ENCODE data around the gene TCEAL1.

DNA sequence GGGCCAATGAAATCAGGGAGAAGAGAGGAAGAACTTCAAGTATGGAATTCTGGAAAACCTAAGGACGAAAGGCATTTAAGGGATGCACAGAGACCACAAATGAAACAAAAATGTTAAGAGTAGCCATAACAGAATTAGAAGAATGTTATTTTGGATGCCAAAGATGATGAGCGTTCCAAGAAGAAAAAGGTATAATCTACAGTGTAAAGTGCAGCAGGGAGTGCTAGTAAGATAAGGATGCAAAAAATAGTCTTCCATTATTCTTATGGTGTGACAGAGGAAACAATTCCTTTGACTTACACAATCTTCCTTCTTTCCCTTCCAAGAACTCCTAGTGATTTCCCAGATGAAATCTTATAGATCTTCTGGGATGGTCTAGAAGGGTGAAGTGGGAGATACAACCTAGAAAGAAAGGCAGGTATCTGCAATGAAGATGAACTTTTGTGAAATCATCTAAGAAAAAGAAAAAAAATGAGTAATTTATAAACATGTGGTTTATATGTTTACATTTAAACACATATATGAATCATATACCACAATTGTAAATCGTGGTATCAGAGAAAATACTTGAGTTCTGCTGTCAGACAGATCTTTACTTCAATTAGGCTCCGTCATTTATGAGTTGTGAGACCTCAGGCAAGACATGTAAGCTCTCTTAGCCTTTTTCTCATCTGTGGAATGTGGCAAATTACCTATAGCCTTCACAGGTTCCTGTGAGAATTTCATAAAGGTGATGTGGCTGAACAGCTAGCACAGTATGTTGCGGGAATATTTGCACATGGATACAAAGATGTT lies 49.6 kb downstream of the TCEAL1 start:
- TF ChIP-seq, protein P1, sequence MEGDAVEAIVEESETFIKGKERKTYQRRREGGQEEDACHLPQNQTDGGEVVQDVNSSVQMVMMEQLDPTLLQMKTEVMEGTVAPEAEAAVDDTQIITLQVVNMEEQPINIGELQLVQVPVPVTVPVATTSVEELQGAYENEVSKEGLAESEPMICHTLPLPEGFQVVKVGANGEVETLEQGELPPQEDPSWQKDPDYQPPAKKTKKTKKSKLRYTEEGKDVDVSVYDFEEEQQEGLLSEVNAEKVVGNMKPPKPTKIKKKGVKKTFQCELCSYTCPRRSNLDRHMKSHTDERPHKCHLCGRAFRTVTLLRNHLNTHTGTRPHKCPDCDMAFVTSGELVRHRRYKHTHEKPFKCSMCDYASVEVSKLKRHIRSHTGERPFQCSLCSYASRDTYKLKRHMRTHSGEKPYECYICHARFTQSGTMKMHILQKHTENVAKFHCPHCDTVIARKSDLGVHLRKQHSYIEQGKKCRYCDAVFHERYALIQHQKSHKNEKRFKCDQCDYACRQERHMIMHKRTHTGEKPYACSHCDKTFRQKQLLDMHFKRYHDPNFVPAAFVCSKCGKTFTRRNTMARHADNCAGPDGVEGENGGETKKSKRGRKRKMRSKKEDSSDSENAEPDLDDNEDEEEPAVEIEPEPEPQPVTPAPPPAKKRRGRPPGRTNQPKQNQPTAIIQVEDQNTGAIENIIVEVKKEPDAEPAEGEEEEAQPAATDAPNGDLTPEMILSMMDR (CRISPR knock-in tag; IDR thresholded peaks at IDR 0.05): no peak
- no peak for TF ChIP-seq ETV6 (CRISPR knock-in tag; conservative IDR thresholded peaks at IDR 0.05)
